ENCODE results near the gene DMRTC2. TPM values are rescaled to one million over a fixed set of nuclear protein-coding genes. Genes with fewer than 3 reads are reported as not detected.

Gene DMRTC2
- total RNA-seq, 1 experiment from 2014 or later, result not detected

- Mint-ChIP-seq H3K4me1 (ENCODE audit: insufficient read depth, unreplicated experiment) (no peaks in the 10 kb centered on the region), H3K4me3 (ENCODE audit: unreplicated experiment) (no peak overlapping the region), H3K27ac (ENCODE audit: low read depth, unreplicated experiment) (no peak overlapping the region), H3K27me3 (ENCODE audit: insufficient read depth, unreplicated experiment) (peaks cover 45% of the 10 kb centered on the region), H3K9me3 (ENCODE audit: unreplicated experiment) (no peaks in the 10 kb centered on the region), H3K36me3 (ENCODE audit: insufficient read depth, unreplicated experiment) (no peaks in the 10 kb centered on the region)
- ChIA-PET CTCF (interaction anchor here (0.6 to 1.4 kb wide), 8 partner anchors 15 to 214 kb away, joined by 3 to 7 read pairs (median 4); no protein-coding TSS in a partner anchor), POLR2A (no interaction called here)
- intact Hi-C loops (cut with micrococcal nuclease), result loop anchor here (1.0 to 2.0 kb wide), 2 partner anchors 28 to 68 kb away; no protein-coding TSS in a partner anchor
- no TSS peak for BruUV-seq (replicated peaks)
- TF ChIP-seq, protein P1, sequence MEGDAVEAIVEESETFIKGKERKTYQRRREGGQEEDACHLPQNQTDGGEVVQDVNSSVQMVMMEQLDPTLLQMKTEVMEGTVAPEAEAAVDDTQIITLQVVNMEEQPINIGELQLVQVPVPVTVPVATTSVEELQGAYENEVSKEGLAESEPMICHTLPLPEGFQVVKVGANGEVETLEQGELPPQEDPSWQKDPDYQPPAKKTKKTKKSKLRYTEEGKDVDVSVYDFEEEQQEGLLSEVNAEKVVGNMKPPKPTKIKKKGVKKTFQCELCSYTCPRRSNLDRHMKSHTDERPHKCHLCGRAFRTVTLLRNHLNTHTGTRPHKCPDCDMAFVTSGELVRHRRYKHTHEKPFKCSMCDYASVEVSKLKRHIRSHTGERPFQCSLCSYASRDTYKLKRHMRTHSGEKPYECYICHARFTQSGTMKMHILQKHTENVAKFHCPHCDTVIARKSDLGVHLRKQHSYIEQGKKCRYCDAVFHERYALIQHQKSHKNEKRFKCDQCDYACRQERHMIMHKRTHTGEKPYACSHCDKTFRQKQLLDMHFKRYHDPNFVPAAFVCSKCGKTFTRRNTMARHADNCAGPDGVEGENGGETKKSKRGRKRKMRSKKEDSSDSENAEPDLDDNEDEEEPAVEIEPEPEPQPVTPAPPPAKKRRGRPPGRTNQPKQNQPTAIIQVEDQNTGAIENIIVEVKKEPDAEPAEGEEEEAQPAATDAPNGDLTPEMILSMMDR (IDR thresholded peaks at IDR 0.05; ENCODE audit: unreplicated experiment), result peak; percentile 61
- DNase-seq (ENCODE audit: unreplicated experiment), result peak; percentile 66
Observed at GRCh38 chr19:41821003-41821735, 23.7 kb upstream of the DMRTC2 start.

GRCh38 chr19:41837981-41838708 is 6.7 kb upstream of the DMRTC2 start:
- no peaks in the 10 kb centered on the region for H3K4me1 Mint-ChIP-seq (ENCODE audit: insufficient read depth, unreplicated experiment)
- CTCF ChIA-PET, result interaction anchor here (0.5 to 1.7 kb wide), 8 partner anchors 13 to 604 kb away, joined by 3 to 7 read pairs (median 3); no protein-coding TSS in a partner anchor
- peaks cover 83% of the 10 kb centered on the region for H3K27me3 Mint-ChIP-seq (ENCODE audit: insufficient read depth, unreplicated experiment)
- TF ChIP-seq, protein P1 (IDR thresholded peaks at IDR 0.05; ENCODE audit: unreplicated experiment), result no peak
- no peaks in the 10 kb centered on the region for H3K36me3 Mint-ChIP-seq (ENCODE audit: insufficient read depth, unreplicated experiment)
- POLR2A ChIA-PET, result interaction anchor here (0.6 kb wide), 1 partner anchor 12 kb away, joined by 3 read pairs; no protein-coding TSS in a partner anchor
- DNase-seq (ENCODE audit: unreplicated experiment), result no peak
- intact Hi-C loops (cut with micrococcal nuclease), result no loop called here
- no peak overlapping the region for H3K4me3 Mint-ChIP-seq (ENCODE audit: unreplicated experiment)
- no peaks in the 10 kb centered on the region for H3K9me3 Mint-ChIP-seq (ENCODE audit: unreplicated experiment)
- no TSS peak for BruUV-seq (replicated peaks)
- no peak overlapping the region for H3K27ac Mint-ChIP-seq (ENCODE audit: low read depth, unreplicated experiment)

DNA sequence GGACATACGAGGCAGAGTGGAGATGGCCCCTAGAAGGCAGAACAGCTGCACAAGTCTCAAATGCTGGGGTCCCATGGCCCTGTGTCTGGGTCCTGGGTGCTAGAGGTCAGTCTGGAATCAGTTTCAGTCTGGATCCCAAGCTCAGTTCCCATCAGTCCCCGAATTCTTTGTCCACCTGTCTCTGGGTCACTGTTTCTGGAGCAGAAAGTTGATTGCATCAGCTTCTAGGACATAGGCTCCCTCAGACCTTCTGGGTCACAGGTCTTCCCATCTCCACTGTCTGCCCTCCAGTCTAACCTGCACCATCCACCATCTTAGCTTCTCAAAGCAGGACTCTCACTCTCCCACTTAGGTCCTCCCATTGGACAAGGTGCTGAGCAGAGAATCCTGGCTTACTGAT is 5.6 kb upstream of the DMRTC2 start:
- Mint-ChIP-seq H3K4me3 (ENCODE audit: unreplicated experiment) (no peak overlapping the region), H3K27ac (ENCODE audit: low read depth, unreplicated experiment) (no peak overlapping the region), H3K27me3 (ENCODE audit: insufficient read depth, unreplicated experiment) (peaks cover 91% of the 10 kb centered on the region), H3K36me3 (ENCODE audit: insufficient read depth, unreplicated experiment) (no peaks in the 10 kb centered on the region), H3K4me1 (ENCODE audit: insufficient read depth, unreplicated experiment) (no peaks in the 10 kb centered on the region), H3K9me3 (ENCODE audit: unreplicated experiment) (peaks cover 8% of the 10 kb centered on the region)
- intact Hi-C loops (cut with micrococcal nuclease), result no loop called here
- CTCF ChIA-PET, result interaction anchor here (0.6 to 1.1 kb wide), 2 partner anchors 20 to 1660 kb away, joined by 3 to 6 read pairs; no protein-coding TSS in a partner anchor
- POLR2A ChIA-PET, result no interaction called here
- TF ChIP-seq, protein P1 (IDR thresholded peaks at IDR 0.05; ENCODE audit: unreplicated experiment), result no peak
- BruUV-seq (replicated peaks), result no TSS peak
- no peak for DNase-seq (ENCODE audit: unreplicated experiment)

DNA sequence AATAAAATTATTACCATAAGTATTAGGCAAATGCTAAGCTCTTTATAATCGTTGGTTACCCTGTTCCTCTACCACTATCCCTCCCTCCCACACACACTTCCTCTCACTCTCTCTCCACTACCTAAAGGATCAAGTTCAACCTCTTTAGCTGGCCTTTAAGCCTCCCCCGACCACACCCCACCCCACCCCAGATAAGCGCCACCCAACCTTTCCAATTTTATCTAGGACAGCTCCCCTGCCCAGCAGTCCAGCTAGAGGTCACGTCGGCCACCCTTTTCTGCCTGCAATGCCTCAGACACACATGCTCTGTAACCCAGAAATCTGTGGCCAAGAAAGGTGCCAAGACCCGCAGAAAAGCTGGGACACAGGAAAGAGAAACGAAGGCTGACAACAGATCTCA is 1.5 kb upstream of the DMRTC2 start:
- ChIA-PET CTCF (interaction anchor here (0.7 to 1.6 kb wide), 2 partner anchors 8 to 63 kb away, joined by 3 to 5 read pairs; no protein-coding TSS in a partner anchor), POLR2A (interaction anchor here (1.0 kb wide), 1 partner anchor 17 kb away, joined by 3 read pairs; the partner anchor contains the start of gene RPS19)
- Mint-ChIP-seq H3K27me3 (ENCODE audit: insufficient read depth, unreplicated experiment) (peaks cover 68% of the 10 kb centered on the region), H3K36me3 (ENCODE audit: insufficient read depth, unreplicated experiment) (no peaks in the 10 kb centered on the region), H3K4me3 (ENCODE audit: unreplicated experiment) (no peak overlapping the region), H3K4me1 (ENCODE audit: insufficient read depth, unreplicated experiment) (no peaks in the 10 kb centered on the region), H3K9me3 (ENCODE audit: unreplicated experiment) (peaks cover 11% of the 10 kb centered on the region), H3K27ac (ENCODE audit: low read depth, unreplicated experiment) (no peak overlapping the region)
- no TSS peak for BruUV-seq (replicated peaks)
- TF ChIP-seq, protein P1 (IDR thresholded peaks at IDR 0.05; ENCODE audit: unreplicated experiment), result no peak
- intact Hi-C loops (cut with micrococcal nuclease), result no loop called here
- DNase-seq (ENCODE audit: unreplicated experiment), result no peak
